Muscle of back (tissue), 13 donors: ENCODE measurements around the gene HSPA13. TPM values are rescaled to one million over a fixed set of nuclear protein-coding genes. Genes with fewer than 3 reads are reported as not detected.
"Not testable (repeated sequence)": the region's sequence is repeated elsewhere in the genome, so short reads cannot be mapped to it uniquely, and the experiment has no call there.

Experiments used
- DNase-seq, 3 donors: peaks; one replicate each; pipeline versions ENCODE4 v3.0.0 to v3.0.0-alpha.2; 2013
- long read RNA-seq, 9 donors: transcript quantifications; one replicate each; lab custom pipeline, GENCODE V29; 2026
- polyA plus RNA-seq, 10 donors: library from polyadenylated mRNA; unstranded; fragments of 120-200 nt; gene quantifications; one replicate each; pipeline ENCODE4 v1.2.1, GENCODE V29; 2013; ENCODE audit not compliant: insufficient read length in 10 of 10

HSPA13 gene
- 10 to 100 TPM; 27.9 to 39.5 (median 34.3) TPM for polyA plus RNA-seq
- long read RNA-seq, donor 1, transcript HSPA13-201 (5 exons, 3,986 nt), result major isoform, 6 of 6 reads
- long read RNA-seq, donor 1, partial matches to known transcripts, result 0 of 6 reads
- long read RNA-seq, donor 1, other reads (novel, unspliced or antisense), result 0 of 6 reads
- long read RNA-seq, donor 2, transcript HSPA13-201 (5 exons, 3,986 nt), result major isoform, 11 of 11 reads
- long read RNA-seq, donor 2, partial matches to known transcripts, result 0 of 11 reads
- long read RNA-seq, donor 2, other reads (novel, unspliced or antisense), result 0 of 11 reads
- long read RNA-seq, donor 3, result 0 reads
- long read RNA-seq, donor 4, partial matches to known transcripts, result 0 of 3 reads
- long read RNA-seq, donor 4, other reads (novel, unspliced or antisense), result 0 of 3 reads
- long read RNA-seq, donor 5, transcript HSPA13-201 (5 exons, 3,986 nt), result major isoform, 6 of 6 reads
- long read RNA-seq, donor 5, partial matches to known transcripts, result 0 of 6 reads
- long read RNA-seq, donor 5, other reads (novel, unspliced or antisense), result 0 of 6 reads
- long read RNA-seq, donor 6, transcript HSPA13-201 (5 exons, 3,986 nt), result major isoform, 12 of 12 reads
- long read RNA-seq, donor 6, partial matches to known transcripts, result 0 of 12 reads
- long read RNA-seq, donor 6, other reads (novel, unspliced or antisense), result 0 of 12 reads
- long read RNA-seq, donor 7, partial matches to known transcripts, result 0 of 4 reads
- long read RNA-seq, donor 7, other reads (novel, unspliced or antisense), result 0 of 4 reads
- long read RNA-seq, donor 8, transcript HSPA13-201 (5 exons, 3,986 nt), result major isoform, 6 of 6 reads
- long read RNA-seq, donor 8, partial matches to known transcripts, result 0 of 6 reads
- long read RNA-seq, donor 8, other reads (novel, unspliced or antisense), result 0 of 6 reads
- long read RNA-seq, donor 9, partial matches to known transcripts, result 0 of 1 reads
- long read RNA-seq, donor 9, other reads (novel, unspliced or antisense), result 0 of 1 reads

- peak; percentile 99 to 100 (median 100) for DNase-seq
Observed at GRCh38 chr21:14382835-14383595, at the start of gene HSPA13. Gene HSPA13 (minus strand): TSS chr21:14383146. CDS start chr21:14383119, 27 bp downstream.

- no peak for DNase-seq
Observed at GRCh38 chr21:14418920-14419319, 36.0 kb upstream of the HSPA13 start.

GRCh38 chr21:14414932-14415508 lies 32.1 kb upstream of the HSPA13 start:
- peak; percentile 2 to 41 (median 2) for DNase-seq

GRCh38 chr21:14405962-14406361 lies 23.0 kb upstream of the HSPA13 start:
- no peak for DNase-seq

- no peak for DNase-seq
Observed at GRCh38 chr21:14405225-14405624, 22.3 kb upstream of the HSPA13 start.

- peak; percentile 16 to 70 (median 45) for DNase-seq
Observed at GRCh38 chr21:14403681-14404318, 20.9 kb upstream of the HSPA13 start.

- no peak for DNase-seq
Observed at GRCh38 chr21:14401217-14401616, 18.3 kb upstream of the HSPA13 start.

GRCh38 chr21:14388282-14388681 lies 5.3 kb upstream of the HSPA13 start:
- no peak for DNase-seq

GRCh38 chr21:14384453-14384852 lies 1.5 kb upstream of the HSPA13 start:
- no peak for DNase-seq

- DNase-seq, result peak in 1 of 3 donors; percentile 33
Observed at GRCh38 chr21:14383596-14384180, 742 bp upstream of the HSPA13 start.

- peak in 1 of 3 donors; percentile 18 for DNase-seq
Observed at GRCh38 chr21:14382486-14382834, 486 bp downstream of the HSPA13 start.

- no peak for DNase-seq
Observed at GRCh38 chr21:14376854-14377253, 6.1 kb downstream of the HSPA13 start.

GRCh38 chr21:14366998-14367397 lies 15.9 kb downstream of the HSPA13 start:
- DNase-seq, result no peak

- no peak for DNase-seq
Observed at GRCh38 chr21:14361958-14362357, 21.0 kb downstream of the HSPA13 start.

- DNase-seq, result no peak
Observed at GRCh38 chr21:14358775-14359174, 24.2 kb downstream of the HSPA13 start.

GRCh38 chr21:14356746-14357145 lies 26.2 kb downstream of the HSPA13 start:
- DNase-seq, result peak in 1 of 3 donors; percentile 25

GRCh38 chr21:14354515-14354914 lies 28.4 kb downstream of the HSPA13 start:
- DNase-seq, result no peak

- DNase-seq, result peak in 2 of 3 donors; percentile 13 to 56
Observed at GRCh38 chr21:14353726-14354125, 29.2 kb downstream of the HSPA13 start.

GRCh38 chr21:14353231-14353630 lies 29.7 kb downstream of the HSPA13 start:
- DNase-seq, result peak in 2 of 3 donors; percentile 37 to 73

- not testable (repeated sequence) for DNase-seq
Observed at GRCh38 chr21:14327346-14327745, 55.6 kb downstream of the HSPA13 start.
